Effector memory CD4-positive, alpha-beta T cell (primary cell): Measurements from ENCODE around the gene RIPK1.

Experiments used
- DNase-seq, 3 donors: peaks; one replicate each; pipeline ENCODE4 v3.0.0-alpha.2; 2020
- H3K27ac ChIP-seq: 2 replicates; pipeline ENCODE4 v1.7.0; 2013; ENCODE audit warnings: mild to moderate bottlenecking, low read length, moderate library complexity; ENCODE audit not compliant: insufficient read depth, poor library complexity, severe bottlenecking
- H3K27me3 ChIP-seq: replicated peaks from 2 replicates; pipeline ENCODE4 v1.7.0; 2013; ENCODE audit warnings: mild to moderate bottlenecking, low read length; ENCODE audit not compliant: insufficient read depth, control insufficient read depth, poor library complexity, severe bottlenecking
- H3K36me3 ChIP-seq: 2 replicates; pipeline ENCODE4 v1.7.0; 2013; ENCODE audit warnings: mild to moderate bottlenecking, low read length, moderate library complexity; ENCODE audit not compliant: control insufficient read depth, insufficient read depth
- H3K4me1 ChIP-seq: 2 replicates; pipeline ENCODE4 v1.7.0; 2013; ENCODE audit warnings: low read length, mild to moderate bottlenecking; ENCODE audit not compliant: control insufficient read depth, insufficient read depth, poor library complexity, severe bottlenecking
- H3K4me3 ChIP-seq: 2 replicates; pipeline ENCODE4 v1.7.0; 2013; ENCODE audit warnings: low read length, low read depth, mild to moderate bottlenecking; ENCODE audit not compliant: insufficient read depth, poor library complexity, severe bottlenecking
- H3K9me3 ChIP-seq: 2 replicates; pipeline ENCODE4 v1.7.0; 2013; ENCODE audit warnings: mild to moderate bottlenecking, low read length, moderate library complexity; ENCODE audit not compliant: control insufficient read depth

RIPK1 gene

GRCh38 chr6:3109761-3110160 is 41.5 kb downstream of the RIPK1 start:
- DNase-seq: no peak
- H3K9me3 ChIP-seq: no peaks in the 10 kb centered on the region
- peaks cover 78% of the 10 kb centered on the region for H3K36me3 ChIP-seq
- no peaks in the 10 kb centered on the region for H3K27me3 ChIP-seq
- H3K27ac ChIP-seq: no peak overlapping the region
- no peaks in the 10 kb centered on the region for H3K4me1 ChIP-seq
- no peak overlapping the region for H3K4me3 ChIP-seq

DNA sequence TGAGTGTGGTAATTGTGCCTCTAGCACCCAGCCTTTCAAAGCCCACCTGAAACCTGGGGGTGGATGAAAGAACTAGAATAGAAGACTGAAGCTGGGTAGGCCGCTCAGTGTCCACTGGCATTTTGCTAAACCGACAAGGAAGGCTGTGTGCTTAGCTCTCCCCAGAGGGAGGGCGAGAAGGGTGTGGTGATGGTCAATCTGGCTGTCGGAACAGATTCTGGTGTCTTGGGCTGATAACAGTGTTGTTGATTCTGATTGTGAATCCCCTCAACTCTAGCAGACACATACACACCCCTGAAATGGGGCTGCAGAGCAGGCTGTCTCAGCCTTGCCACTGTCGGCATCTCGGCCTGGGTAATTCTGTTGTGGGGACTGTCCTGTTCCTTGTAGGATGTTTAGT is 46.1 kb downstream of the RIPK1 start:
- Histone ChIP-seq H3K4me1 (peaks cover 4% of the 10 kb centered on the region), H3K27ac (no peak overlapping the region), H3K4me3 (no peak overlapping the region), H3K27me3 (no peaks in the 10 kb centered on the region), H3K36me3 (peaks cover 50% of the 10 kb centered on the region), H3K9me3 (no peaks in the 10 kb centered on the region)
- no peak for DNase-seq

DNA sequence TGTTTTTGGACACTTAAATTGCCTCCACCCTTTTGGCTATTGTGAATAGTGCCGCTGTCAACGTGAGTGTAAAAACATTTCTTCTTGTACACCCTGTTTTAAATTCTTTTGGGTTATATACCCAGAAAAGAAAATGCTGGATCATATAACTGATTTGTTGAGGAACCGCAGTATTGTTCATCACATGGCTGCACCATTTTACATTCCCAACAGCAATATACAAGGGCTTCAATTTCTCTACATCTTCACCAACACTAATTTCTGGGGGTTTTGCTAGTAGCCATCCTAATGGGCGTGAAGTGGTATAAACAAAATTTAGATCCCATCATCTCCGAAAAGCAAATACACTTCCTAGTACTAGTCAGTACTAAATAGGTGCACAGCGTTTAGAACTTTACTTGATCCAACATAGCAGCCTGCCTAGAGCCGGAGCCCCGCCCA is 49.6 kb downstream of the RIPK1 start:
- H3K27me3 ChIP-seq: no peaks in the 10 kb centered on the region
- DNase-seq: no peak
- H3K27ac ChIP-seq: peak overlapping the region; percentile 96
- H3K4me1 ChIP-seq: peaks cover 4% of the 10 kb centered on the region
- no peaks in the 10 kb centered on the region for H3K9me3 ChIP-seq
- peaks cover 26% of the 10 kb centered on the region for H3K36me3 ChIP-seq
- H3K4me3 ChIP-seq: peak overlapping the region; percentile 78

DNA sequence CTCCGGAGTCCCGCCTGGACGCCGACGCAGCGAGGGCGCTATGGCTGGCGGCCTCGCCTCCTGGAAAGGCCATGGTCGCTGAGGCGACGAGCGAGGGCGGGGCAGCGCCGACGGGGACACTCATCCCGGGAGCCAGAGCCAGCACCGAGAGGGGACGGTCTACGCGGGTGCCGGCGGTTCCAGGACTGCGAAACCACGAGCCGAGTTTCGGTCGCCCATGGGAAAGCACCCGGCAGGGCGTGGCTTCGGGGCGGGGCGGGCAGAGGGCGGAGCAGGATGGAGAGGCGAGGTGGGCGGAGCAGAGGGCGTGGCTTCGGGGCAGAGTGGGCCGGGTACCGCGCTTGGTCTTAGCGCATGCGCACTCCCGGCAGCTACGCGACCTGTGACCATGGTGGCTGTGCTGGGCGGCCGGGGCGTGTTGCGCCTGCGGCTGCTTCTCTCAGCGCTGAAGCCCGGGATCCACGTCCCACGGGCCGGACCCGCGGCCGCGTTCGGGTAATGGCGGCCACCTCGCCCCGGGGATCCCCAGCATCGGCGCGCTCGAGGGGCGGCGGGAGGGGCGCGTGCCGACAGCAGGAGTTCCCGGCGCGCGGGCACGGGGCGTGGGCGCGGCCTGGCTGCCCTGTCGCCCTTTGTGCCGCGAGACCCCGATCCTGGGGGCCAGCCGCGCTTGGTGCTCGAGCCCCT is 50.2 kb downstream of the RIPK1 start, which contains the start of gene BPHL:
BPHL (plus strand) TSS at position 359 of the 687 bp plus-strand sequence; CDS start at position 389, 30 bp downstream.
- Histone ChIP-seq H3K4me3 (peak within 1 kb of the TSS; percentile 78), H3K9me3 (no peaks in the 10 kb centered on the region), H3K27me3 (no peaks in the 10 kb centered on the region), H3K27ac (peak within 1 kb of the TSS; percentile 96), H3K36me3 (peaks cover 20% of the 10 kb centered on the region), H3K4me1 (peaks cover 4% of the 10 kb centered on the region)
- peak; percentile 97 to 100 (median 99) for DNase-seq

DNA sequence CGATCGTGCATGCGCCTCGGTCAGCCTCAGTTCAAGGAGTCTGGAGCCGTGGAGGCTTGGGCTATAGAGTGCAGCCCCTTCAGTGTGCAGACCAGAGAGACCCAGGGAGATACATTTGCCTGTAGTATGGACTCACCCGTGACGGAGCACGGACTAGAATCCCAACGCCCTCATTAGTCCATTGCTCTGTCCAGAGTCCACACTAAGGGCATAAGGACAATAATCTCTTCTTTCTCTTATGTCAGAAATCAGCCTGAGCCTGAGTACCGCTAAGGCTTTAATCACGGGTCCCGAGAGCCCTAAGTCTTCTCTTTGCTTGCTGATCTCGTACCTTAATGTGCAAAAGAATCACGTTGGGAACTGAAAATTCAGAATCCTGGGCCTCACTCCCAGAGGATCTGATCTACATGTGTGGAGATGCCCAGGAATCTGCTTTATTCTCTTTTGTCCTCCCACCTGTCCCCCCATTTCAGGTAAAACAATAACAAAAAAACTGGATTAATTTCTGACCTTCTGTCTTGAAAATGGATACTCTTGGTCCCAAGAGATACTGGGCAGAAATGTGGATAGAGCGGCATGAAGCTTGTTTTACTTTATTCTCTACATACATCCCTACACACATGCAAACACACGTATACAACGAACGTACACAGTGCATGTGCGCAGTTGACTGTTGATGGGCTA is 50.9 kb downstream of the RIPK1 start:
- Histone ChIP-seq H3K27me3 (no peaks in the 10 kb centered on the region), H3K9me3 (no peaks in the 10 kb centered on the region), H3K27ac (peak overlapping the region; percentile 96), H3K4me1 (peaks cover 4% of the 10 kb centered on the region), H3K4me3 (peak overlapping the region; percentile 78), H3K36me3 (peaks cover 13% of the 10 kb centered on the region)
- DNase-seq: no peak

DNA sequence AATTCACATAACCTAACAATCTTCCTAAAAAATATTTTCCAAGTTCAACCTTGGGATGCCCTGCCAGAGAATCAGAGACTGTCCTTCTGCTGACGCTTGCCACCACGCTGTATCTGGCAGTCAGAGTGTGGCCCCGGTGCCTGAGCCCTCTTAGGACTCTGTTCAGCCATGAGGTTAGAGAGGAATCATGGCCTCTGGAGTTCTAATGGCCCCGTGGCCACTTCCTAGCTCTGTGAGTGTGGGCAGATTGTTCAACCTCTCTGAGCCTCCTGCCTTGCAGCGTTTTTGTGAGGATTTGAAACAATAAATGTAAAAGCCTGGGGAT is 52.4 kb downstream of the RIPK1 start:
- Histone ChIP-seq H3K4me3 (no peak overlapping the region), H3K4me1 (peaks cover 4% of the 10 kb centered on the region), H3K9me3 (no peaks in the 10 kb centered on the region), H3K27me3 (no peaks in the 10 kb centered on the region), H3K36me3 (no peaks in the 10 kb centered on the region), H3K27ac (no peak overlapping the region)
- no peak for DNase-seq

- no peaks in the 10 kb centered on the region for H3K36me3 ChIP-seq
- no peaks in the 10 kb centered on the region for H3K27me3 ChIP-seq
- DNase-seq: no peak
- H3K4me1 ChIP-seq: peaks cover 4% of the 10 kb centered on the region
- H3K4me3 ChIP-seq: no peak overlapping the region
- no peak overlapping the region for H3K27ac ChIP-seq
- H3K9me3 ChIP-seq: no peaks in the 10 kb centered on the region
Measured at GRCh38 chr6:3122823-3123182, 54.5 kb downstream of the RIPK1 start.

DNA sequence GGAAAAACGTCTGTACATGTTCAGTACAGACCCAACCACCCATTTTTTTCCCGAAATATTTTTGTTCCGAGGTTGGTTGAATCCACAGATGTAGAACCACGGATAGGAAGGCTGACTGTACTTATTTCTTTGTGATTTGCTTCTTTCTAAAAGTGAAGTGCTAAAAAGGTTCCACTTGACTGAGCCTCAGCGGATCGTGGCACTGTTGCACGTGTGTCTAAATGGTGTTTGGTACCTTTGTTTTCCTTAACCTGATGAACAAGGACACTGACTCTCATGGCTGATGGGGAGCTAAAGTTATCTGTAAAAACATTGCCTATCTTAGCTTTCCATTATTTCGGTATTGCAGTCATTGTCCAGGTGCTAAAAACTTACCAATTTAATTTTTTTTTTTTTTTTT is 56.4 kb downstream of the RIPK1 start:
- no peak for DNase-seq
- Histone ChIP-seq H3K9me3 (no peaks in the 10 kb centered on the region), H3K27ac (no peak overlapping the region), H3K4me1 (no peaks in the 10 kb centered on the region), H3K4me3 (no peak overlapping the region), H3K36me3 (no peaks in the 10 kb centered on the region), H3K27me3 (no peaks in the 10 kb centered on the region)

GRCh38 chr6:3125815-3126214 is 57.5 kb downstream of the RIPK1 start:
- Histone ChIP-seq H3K4me3 (no peak overlapping the region), H3K27ac (no peak overlapping the region), H3K9me3 (no peaks in the 10 kb centered on the region), H3K27me3 (no peaks in the 10 kb centered on the region), H3K36me3 (no peaks in the 10 kb centered on the region), H3K4me1 (no peaks in the 10 kb centered on the region)
- DNase-seq: no peak

DNA sequence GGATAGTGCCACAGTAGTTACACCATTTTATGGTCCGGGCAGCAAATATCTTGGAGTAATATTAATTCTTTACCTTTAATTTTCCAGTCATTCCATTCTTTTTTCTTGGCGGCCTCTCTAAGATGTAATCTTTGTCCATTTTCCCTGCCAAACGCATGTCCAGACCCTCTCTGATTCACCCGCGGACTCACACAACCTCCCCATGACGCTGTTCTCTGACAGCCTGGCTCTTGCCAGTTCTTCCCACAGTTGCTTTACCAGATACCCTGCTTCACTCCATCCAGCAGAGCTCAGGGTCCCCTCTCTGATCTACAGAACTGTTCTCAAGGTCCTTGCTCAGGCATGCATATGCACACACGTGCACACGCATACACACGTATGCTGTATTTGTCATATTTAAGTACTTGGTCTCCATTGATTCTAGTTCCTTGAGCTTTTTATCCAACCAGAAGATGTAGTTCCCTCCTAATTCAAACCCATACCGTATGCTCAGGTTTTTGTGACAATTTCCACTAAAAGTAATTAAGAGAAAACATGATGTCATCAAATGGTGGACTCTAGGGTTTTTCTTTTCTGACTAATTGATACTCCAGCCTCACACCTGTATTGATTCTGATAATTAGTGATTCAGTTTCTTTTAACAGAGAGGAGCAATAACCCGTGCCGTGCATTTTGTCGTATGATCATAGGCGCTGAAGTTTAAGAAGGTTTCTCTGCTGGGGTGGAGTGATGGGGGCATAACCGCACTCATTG is 60.2 kb downstream of the RIPK1 start:
- Histone ChIP-seq H3K4me1 (no peaks in the 10 kb centered on the region), H3K4me3 (no peak overlapping the region), H3K27me3 (no peaks in the 10 kb centered on the region), H3K27ac (no peak overlapping the region), H3K36me3 (no peaks in the 10 kb centered on the region), H3K9me3 (no peaks in the 10 kb centered on the region)
- DNase-seq: no peak
